H1 (cell line): Measurements from ENCODE around the gene NET1. TPM values are rescaled to one million over a fixed set of nuclear protein-coding genes. Genes with fewer than 3 reads are reported as not detected.

Experiments used
- EP300 ChIP-seq, 2 experiments: IDR thresholded peaks; 1 replicate in 1 of 2; 2 replicates in 1 of 2; pipeline ENCODE4 v1.6.1; 2011 to 2012; ENCODE audit warnings: low read depth in 2 of 2, low read length in 2 of 2, mild to moderate bottlenecking in 2 of 2, borderline replicate concordance in 1 of 2, inconsistent platforms in 1 of 2, moderate library complexity in 1 of 2
- KDM5A ChIP-seq: fragments of 200-600 bp; IDR thresholded peaks from 2 replicates; pipeline ENCODE4 v1.7.1; 2012; ENCODE audit warnings: mild to moderate bottlenecking, low read length, inconsistent platforms, mixed read lengths
- POLR2AphosphoS5 ChIP-seq: IDR thresholded peaks from 2 replicates; pipeline ENCODE4 v1.6.1; 2011; ENCODE audit warnings: low read depth, low read length
- POU5F1 ChIP-seq: IDR thresholded peaks from 2 replicates; pipeline ENCODE4 v1.6.1; 2011; ENCODE audit warnings: low read depth, mild to moderate bottlenecking, low read length, moderate library complexity
- polyA plus RNA-seq, 7 experiments: library from polyadenylated mRNA; depleted of rRNA in 3 of 7; stranded (reverse) in 5 of 7; unstranded in 2 of 7; fragments of >200 nt in 5 of 7; fragments of 200-250 nt in 2 of 7; gene quantifications; 1 replicate in 5 of 7; 2 replicates in 1 of 7; 4 replicates in 1 of 7; pipeline versions ENCODE4 v1.2.1 to v1.2.3, GENCODE V29; 2011 to 2013; ENCODE audit warnings: missing spikeins in 2 of 7, mixed read lengths in 2 of 7
- total RNA-seq: library from RNA; stranded (reverse); fragmentation: NEBNext Ultra II Directional; extraction: Animal tissue kit (Norgen Biotek cat#: 25700); gene quantifications from 2 replicates; pipeline ENCODE4 v1.2.1, GENCODE V29; 2021

NET1 gene
- total and polyA plus RNA-seq, 2 of the 8 experiments (the other 6 are each of a cell fraction or from before 2014, with no cell fraction given) = 21.5 to 117 TPM

DNA sequence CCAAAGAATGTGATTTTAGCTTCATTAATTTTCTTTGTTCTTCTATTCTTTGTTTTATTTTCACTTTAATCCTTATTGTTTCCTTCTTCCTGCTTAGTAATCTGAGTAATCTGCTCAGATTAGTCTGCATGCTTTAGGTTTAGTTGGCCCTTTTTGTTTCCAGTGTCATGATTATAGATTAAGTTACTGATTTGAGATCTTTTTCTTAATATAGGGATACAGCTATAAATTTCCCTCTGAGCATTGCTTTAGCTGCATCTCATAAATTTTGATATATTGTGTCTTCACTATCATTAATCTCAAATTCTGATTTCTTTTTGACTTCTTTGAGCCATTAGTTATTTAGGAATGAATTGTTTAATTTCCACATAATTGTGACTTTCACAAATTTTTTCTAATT lies 6.2 kb downstream of the NET1 start (continued):
- TF ChIP-seq KDM5A = no peak
- no peak for TF ChIP-seq EP300 (IDR thresholded peaks at IDR 0.05; ENCODE audit: borderline replicate concordance in 1 of 2, low read depth in 2 of 2, low read length in 2 of 2)
- no peak for TF ChIP-seq POLR2AphosphoS5
- TF ChIP-seq POU5F1 = no peak
